ENCODE data around the gene SERINC4. TPM values are rescaled to one million over a fixed set of nuclear protein-coding genes. Genes with fewer than 3 reads are reported as not detected.
A peak's percentile ranks its signal among the peaks of the same experiment; 100 is the strongest.

Gene SERINC4
- polyA plus RNA-seq, 3 donors from 2014 or later = 0.72 to 3.4 (median 1.3) TPM

GRCh38 chr15:43791993-43792760 lies 7.8 kb downstream of the SERINC4 start, which contains the start of gene SERF2:
SERF2 (plus strand) TSS chr15:43792320; CDS start chr15:43792377, 57 bp downstream.
- H3K4me1 Mint-ChIP-seq = peaks cover 50 to 53% of the 10 kb centered on the region in 2 donors
- H3K27ac Mint-ChIP-seq = peak within 1 kb of the TSS; percentile 98 to 99 (median 98)
- DNase-seq = peak; percentile 99 to 100 (median 99)
- H3K4me3 Mint-ChIP-seq = peak within 1 kb of the TSS; percentile 97 to 99 (median 98)
- H3K9me3 Mint-ChIP-seq = no peaks in the 10 kb centered on the region
- peaks cover 6 to 16% (median 10%) of the 10 kb centered on the region in 3 donors for H3K36me3 Mint-ChIP-seq
- H3K27me3 Mint-ChIP-seq (ENCODE audit: low read depth in 3 of 3) = peaks cover 9 to 22% (median 13%) of the 10 kb centered on the region in 3 donors

GRCh38 chr15:43789409-43789808 lies 10.6 kb downstream of the SERINC4 start:
- H3K9me3 Mint-ChIP-seq = no peaks in the 10 kb centered on the region
- H3K27me3 Mint-ChIP-seq (ENCODE audit: low read depth in 3 of 3) = peaks cover 9 to 20% (median 9%) of the 10 kb centered on the region in 3 donors
- H3K36me3 Mint-ChIP-seq = peaks cover 5 to 12% (median 9%) of the 10 kb centered on the region in 3 donors
- H3K4me1 Mint-ChIP-seq = peaks cover 26 to 30% of the 10 kb centered on the region in 2 donors
- no peak overlapping the region for H3K4me3 Mint-ChIP-seq
- DNase-seq = no peak
- H3K27ac Mint-ChIP-seq = peak overlapping the region in 1 of 6 donors; percentile 25

- Mint-ChIP-seq H3K36me3 (peaks cover 0 to 3% (median 0%) of the 10 kb centered on the region in 3 donors), H3K4me1 (peaks cover 19 to 23% of the 10 kb centered on the region in 2 donors), H3K9me3 (no peaks in the 10 kb centered on the region), H3K27me3 (ENCODE audit: low read depth in 3 of 3) (peaks cover 9 to 22% (median 11%) of the 10 kb centered on the region in 3 donors), H3K27ac (peak overlapping the region in 1 of 6 donors; percentile 51), H3K4me3 (peak overlapping the region in 3 of 5 donors; percentile 12 to 39 (median 34))
- DNase-seq = no peak
These were observed 21.0 kb downstream of the SERINC4 start for GRCh38 chr15:43779016-43779415.

- Mint-ChIP-seq H3K27ac (peak overlapping the region; percentile 74 to 93 (median 90)), H3K36me3 (peaks cover 0 to 5% (median 2%) of the 10 kb centered on the region in 3 donors), H3K4me3 (peak overlapping the region; percentile 92 to 95 (median 93)), H3K9me3 (no peaks in the 10 kb centered on the region), H3K27me3 (ENCODE audit: low read depth in 3 of 3) (peaks cover 8 to 20% (median 14%) of the 10 kb centered on the region in 3 donors), H3K4me1 (peaks cover 19 to 23% of the 10 kb centered on the region in 2 donors)
- DNase-seq = peak; percentile 84 to 86 (median 86)
These were observed 22.6 kb downstream of the SERINC4 start for GRCh38 chr15:43777267-43777914.

GRCh38 chr15:43776718-43777266 lies 23.2 kb downstream of the SERINC4 start, which contains the start of gene ELL3:
ELL3 (minus strand) TSS chr15:43776966; CDS start chr15:43776901, 65 bp downstream.
- Mint-ChIP-seq H3K4me1 (peaks cover 19 to 23% of the 10 kb centered on the region in 2 donors), H3K4me3 (peak within 1 kb of the TSS; percentile 92 to 95 (median 93)), H3K27me3 (ENCODE audit: low read depth in 3 of 3) (peaks cover 8 to 22% (median 14%) of the 10 kb centered on the region in 3 donors), H3K9me3 (no peaks in the 10 kb centered on the region), H3K36me3 (peaks cover 0 to 11% (median 8%) of the 10 kb centered on the region in 3 donors), H3K27ac (peak within 1 kb of the TSS; percentile 79 to 93 (median 90))
- peak; percentile 64 to 70 (median 69) for DNase-seq

- H3K4me3 Mint-ChIP-seq = peak overlapping the region; percentile 92 to 95 (median 93)
- no peak for DNase-seq
- H3K27me3 Mint-ChIP-seq (ENCODE audit: low read depth in 3 of 3) = peaks cover 8 to 24% (median 14%) of the 10 kb centered on the region in 3 donors
- H3K4me1 Mint-ChIP-seq = peaks cover 19 to 23% of the 10 kb centered on the region in 2 donors
- H3K9me3 Mint-ChIP-seq = no peaks in the 10 kb centered on the region
- peaks cover 0 to 16% (median 10%) of the 10 kb centered on the region in 3 donors for H3K36me3 Mint-ChIP-seq
- H3K27ac Mint-ChIP-seq = peak overlapping the region in 3 of 6 donors; percentile 11 to 79 (median 42)
These were observed 23.8 kb downstream of the SERINC4 start for GRCh38 chr15:43776101-43776717.

GRCh38 chr15:43775411-43775965 lies 24.5 kb downstream of the SERINC4 start:
- Mint-ChIP-seq H3K27me3 (ENCODE audit: low read depth in 3 of 3) (peaks cover 8 to 27% (median 14%) of the 10 kb centered on the region in 3 donors), H3K4me1 (peaks cover 19 to 23% of the 10 kb centered on the region in 2 donors), H3K4me3 (peak overlapping the region; percentile 13 to 95 (median 92)), H3K27ac (peak overlapping the region in 4 of 6 donors; percentile 30 to 79 (median 57)), H3K36me3 (peaks cover 0 to 24% (median 10%) of the 10 kb centered on the region in 3 donors), H3K9me3 (no peaks in the 10 kb centered on the region)
- DNase-seq = no peak

GRCh38 chr15:43774062-43774461 lies 26.0 kb downstream of the SERINC4 start:
- H3K27ac Mint-ChIP-seq = peak overlapping the region; percentile 26 to 72 (median 40)
- peaks cover 18 to 23% of the 10 kb centered on the region in 2 donors for H3K4me1 Mint-ChIP-seq
- peaks cover 8 to 29% (median 14%) of the 10 kb centered on the region in 3 donors for H3K27me3 Mint-ChIP-seq (ENCODE audit: low read depth in 3 of 3)
- H3K4me3 Mint-ChIP-seq = no peak overlapping the region
- H3K9me3 Mint-ChIP-seq = no peaks in the 10 kb centered on the region
- H3K36me3 Mint-ChIP-seq = peaks cover 4 to 38% (median 21%) of the 10 kb centered on the region in 3 donors
- no peak for DNase-seq

GRCh38 chr15:43772624-43773023 lies 27.4 kb downstream of the SERINC4 start:
- no peak overlapping the region for H3K27ac Mint-ChIP-seq
- H3K9me3 Mint-ChIP-seq = no peaks in the 10 kb centered on the region
- DNase-seq = no peak
- H3K4me3 Mint-ChIP-seq = no peak overlapping the region
- H3K36me3 Mint-ChIP-seq = peaks cover 4 to 43% (median 26%) of the 10 kb centered on the region in 3 donors
- H3K4me1 Mint-ChIP-seq = peaks cover 11 to 15% of the 10 kb centered on the region in 2 donors
- H3K27me3 Mint-ChIP-seq (ENCODE audit: low read depth in 3 of 3) = peaks cover 10 to 25% (median 12%) of the 10 kb centered on the region in 3 donors

- peak overlapping the region in 1 of 6 donors; percentile 43 for H3K27ac Mint-ChIP-seq
- peaks cover 3 to 19% (median 5%) of the 10 kb centered on the region in 3 donors for H3K27me3 Mint-ChIP-seq (ENCODE audit: low read depth in 3 of 3)
- peaks cover 4 to 8% of the 10 kb centered on the region in 2 donors for H3K4me1 Mint-ChIP-seq
- no peaks in the 10 kb centered on the region for H3K9me3 Mint-ChIP-seq
- DNase-seq = no peak
- H3K4me3 Mint-ChIP-seq = no peak overlapping the region
- H3K36me3 Mint-ChIP-seq = peaks cover 4 to 44% (median 26%) of the 10 kb centered on the region in 3 donors
These were observed 28.2 kb downstream of the SERINC4 start for GRCh38 chr15:43771816-43772215.

GRCh38 chr15:43769584-43770228 lies 30.3 kb downstream of the SERINC4 start:
- Mint-ChIP-seq H3K9me3 (no peaks in the 10 kb centered on the region), H3K4me3 (no peak overlapping the region), H3K36me3 (peaks cover 10 to 58% (median 36%) of the 10 kb centered on the region in 3 donors), H3K27ac (peak overlapping the region in 5 of 6 donors; percentile 18 to 76 (median 74)), H3K4me1 (peaks cover 2 to 8% of the 10 kb centered on the region in 2 donors), H3K27me3 (ENCODE audit: low read depth in 3 of 3) (peaks cover 3 to 12% (median 3%) of the 10 kb centered on the region in 3 donors)
- DNase-seq = peak; percentile 49 to 56 (median 50)

GRCh38 chr15:43763819-43764446 lies 36.1 kb downstream of the SERINC4 start:
- DNase-seq = no peak
- H3K9me3 Mint-ChIP-seq = no peaks in the 10 kb centered on the region
- H3K4me1 Mint-ChIP-seq = peaks cover 0 to 9% of the 10 kb centered on the region in 2 donors
- H3K27me3 Mint-ChIP-seq (ENCODE audit: low read depth in 3 of 3) = peaks cover 0 to 3% (median 3%) of the 10 kb centered on the region in 3 donors
- peak overlapping the region in 3 of 6 donors; percentile 55 to 90 (median 76) for H3K27ac Mint-ChIP-seq
- no peak overlapping the region for H3K4me3 Mint-ChIP-seq
- H3K36me3 Mint-ChIP-seq = peaks cover 19 to 49% (median 25%) of the 10 kb centered on the region in 3 donors

All from immature natural killer cell (primary cell).